ENCODE data around the gene HAP1.

- TF ChIP-seq NR3C1 (IDR thresholded peaks at IDR 0.05) (no peak), MAX (IDR thresholded peaks at IDR 0.05) (no peak), CTCF (IDR thresholded peaks at IDR 0.05) (no peak), POLR2A (IDR thresholded peaks at IDR 0.05; ENCODE audit: low read length) (no peak)
Observed at GRCh38 chr17:41717408-41718286, 16.8 kb downstream of the HAP1 start.
